ENCODE data around the gene RUNX3.
A peak's percentile ranks its signal among the peaks of the same experiment; 100 is the strongest.

The RUNX3 gene

GRCh38 chr1:24963943-24964693, 34.0 kb upstream of the RUNX3 start:
- FAIRE-seq (no peak), DNase-seq (ENCODE audit: low spot score) (no peak)

GRCh38 chr1:24963099-24963872, 33.2 kb upstream of the RUNX3 start:
- no peak for FAIRE-seq

DNA sequence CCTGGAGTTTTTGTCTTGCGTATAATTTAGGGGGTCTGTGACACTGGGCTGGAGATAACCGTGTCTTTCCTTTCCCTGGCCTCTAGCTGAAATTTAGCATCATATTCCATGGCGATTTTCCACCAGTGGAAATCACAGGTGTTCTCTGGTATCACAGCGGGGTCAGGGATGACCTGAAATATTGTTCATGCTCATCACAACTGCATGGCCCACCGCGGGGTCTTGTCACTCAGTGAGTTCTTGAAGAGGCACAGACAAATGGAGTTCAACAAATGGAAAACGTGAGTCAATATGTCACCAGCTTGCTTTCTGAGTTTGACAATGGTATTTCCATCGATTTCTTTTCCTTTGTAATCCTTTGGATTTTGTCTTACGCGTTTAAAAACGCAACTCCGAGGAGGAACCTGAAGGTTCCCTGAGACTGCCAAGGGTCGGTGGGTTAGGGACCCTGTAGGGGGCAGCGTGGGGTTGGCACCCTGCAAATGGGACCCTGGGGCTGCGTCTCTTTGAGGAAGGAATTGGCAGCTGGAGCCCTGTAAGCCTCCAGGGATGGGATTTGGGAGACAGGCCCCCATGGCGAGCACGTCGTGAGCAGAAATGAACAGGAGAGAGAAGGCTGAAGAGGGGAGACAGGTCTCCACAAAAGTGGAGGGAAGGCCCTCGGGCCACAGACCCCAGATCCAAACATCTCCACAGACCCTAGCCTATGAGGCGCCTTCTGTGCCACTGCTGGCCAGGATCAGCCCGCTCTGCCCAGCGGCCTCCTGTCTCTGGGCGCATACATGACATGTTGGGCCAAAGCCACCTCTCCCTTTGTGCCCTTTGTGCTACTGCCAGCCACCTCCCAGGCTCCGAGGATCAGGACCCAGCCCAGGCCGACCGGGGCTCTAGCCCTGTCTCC, 32.1 kb upstream of the RUNX3 start:
- DNase-seq (ENCODE audit: low spot score) (no peak), FAIRE-seq (no peak)

More at GRCh38 chr1:24963099-24963872, 33.2 kb upstream of the RUNX3 start:
- no peak for DNase-seq (ENCODE audit: low spot score)

DNA sequence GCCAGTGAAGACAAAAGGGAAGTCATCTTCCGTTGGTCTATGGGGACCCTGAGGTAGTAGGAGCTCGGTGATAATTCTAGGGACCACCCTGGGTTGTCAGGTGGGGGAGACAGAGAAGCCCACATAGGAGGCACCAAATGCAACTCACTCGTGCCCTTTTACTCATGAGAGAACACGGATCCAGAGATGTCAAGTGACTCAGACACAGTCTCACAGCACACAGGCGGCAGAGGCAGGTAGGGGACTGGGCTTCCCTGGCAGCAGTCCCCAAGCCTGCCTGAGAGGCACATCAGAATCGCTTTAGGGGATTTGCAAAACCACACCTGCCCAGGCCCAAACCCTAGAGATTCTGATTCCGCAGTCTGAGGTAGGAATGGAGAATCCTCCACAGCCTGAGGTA, 31.3 kb upstream of the RUNX3 start:
- FAIRE-seq (no peak), DNase-seq (ENCODE audit: low spot score) (no peak)

- no peak for FAIRE-seq
Measured at GRCh38 chr1:24960071-24960801, 30.2 kb upstream of the RUNX3 start.

GRCh38 chr1:24959623-24959975, 29.5 kb upstream of the RUNX3 start:
- no peak for FAIRE-seq
- DNase-seq (ENCODE audit: low spot score) = no peak

More at GRCh38 chr1:24960071-24960801, 30.2 kb upstream of the RUNX3 start:
- DNase-seq (ENCODE audit: low spot score) = no peak

DNA sequence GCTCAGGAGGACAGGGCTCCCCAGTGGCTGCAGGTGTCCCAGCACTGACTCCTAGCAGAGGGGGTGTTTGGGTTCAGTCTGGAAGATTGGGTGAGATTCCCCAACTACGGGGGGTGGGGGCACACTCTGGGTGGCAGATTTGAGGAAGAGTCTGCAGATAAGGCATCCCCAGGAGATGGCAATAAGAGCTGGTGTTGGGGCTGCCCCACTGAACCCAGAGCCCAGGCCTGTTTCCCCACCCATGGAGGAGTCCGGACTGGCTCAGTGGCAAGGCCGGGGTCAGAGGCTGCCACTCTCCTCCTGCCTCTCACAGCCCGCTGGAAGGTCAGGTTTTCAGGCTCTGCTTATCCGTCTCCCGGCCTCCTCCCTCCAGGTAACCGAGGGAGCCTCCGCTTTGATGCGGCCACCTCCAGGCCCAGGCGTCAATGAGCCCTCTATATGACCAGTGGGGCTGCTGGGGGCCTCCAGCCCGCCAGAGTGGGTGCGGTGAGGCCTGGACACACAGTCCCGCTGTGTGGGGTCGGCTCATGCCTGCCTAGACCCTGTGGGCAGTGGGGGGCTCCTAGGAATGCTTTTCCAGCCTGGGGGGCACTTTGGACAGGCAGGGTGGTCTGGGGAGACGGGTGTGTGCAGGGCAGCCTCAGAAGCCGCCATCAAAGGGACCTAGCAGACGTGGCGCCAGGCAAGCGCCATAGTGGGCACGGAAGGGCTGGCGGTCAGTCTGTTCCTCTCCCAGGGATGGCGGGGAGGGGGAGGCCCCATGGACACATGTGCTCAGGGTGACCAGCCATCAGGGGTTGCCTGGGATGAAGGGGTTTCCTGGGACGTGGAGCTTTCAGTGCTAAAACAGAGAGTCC, 28.9 kb upstream of the RUNX3 start:
- DNase-seq (ENCODE audit: low spot score) (no peak), FAIRE-seq (no peak)

DNA sequence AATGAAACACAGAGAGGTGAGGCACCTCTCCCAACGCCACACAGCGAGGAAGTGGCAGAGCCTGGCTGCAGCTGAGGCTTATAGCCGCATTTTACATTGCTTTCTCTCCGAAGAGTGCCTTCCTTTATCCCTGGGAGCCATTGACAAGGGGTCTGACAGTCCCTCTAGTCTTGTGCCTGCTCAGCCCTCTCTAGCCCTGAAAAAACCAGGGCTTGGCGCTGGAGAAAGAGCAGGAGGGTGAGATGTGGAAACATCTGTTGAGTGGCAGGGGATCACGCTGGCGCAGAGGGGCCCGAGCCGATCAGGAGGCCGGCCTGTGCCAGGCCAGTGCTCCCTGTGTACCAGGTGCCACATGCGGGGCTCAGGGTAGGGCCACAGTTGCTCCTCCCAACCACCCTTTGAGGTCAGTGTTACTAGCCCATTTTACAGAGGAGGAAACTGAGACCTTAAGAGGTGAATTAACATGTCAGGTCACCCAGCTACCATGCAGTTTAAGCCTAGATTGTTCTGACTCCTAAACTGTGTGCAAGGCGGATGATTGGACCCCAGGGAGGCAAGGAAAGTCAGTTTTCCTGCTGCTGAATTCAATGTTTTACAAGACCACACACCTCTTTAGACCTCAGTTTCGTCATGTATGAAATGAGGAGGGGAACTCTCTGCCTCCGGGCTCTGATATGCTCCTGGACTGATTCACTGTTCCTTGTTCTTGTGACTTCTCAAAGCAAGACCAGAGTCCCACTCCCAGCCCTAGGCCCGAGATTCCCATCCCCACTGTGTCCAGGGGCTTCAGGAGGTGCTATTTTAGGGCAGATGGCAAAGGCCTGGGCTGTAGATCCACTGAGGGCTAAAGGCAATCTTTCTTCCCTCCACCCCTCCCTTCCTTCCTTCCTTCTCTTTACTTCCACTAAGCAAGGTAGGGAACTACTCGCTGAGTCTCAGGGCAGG, 28.0 kb upstream of the RUNX3 start:
- DNase-seq (ENCODE audit: low spot score) = no peak
- FAIRE-seq = no peak

DNA sequence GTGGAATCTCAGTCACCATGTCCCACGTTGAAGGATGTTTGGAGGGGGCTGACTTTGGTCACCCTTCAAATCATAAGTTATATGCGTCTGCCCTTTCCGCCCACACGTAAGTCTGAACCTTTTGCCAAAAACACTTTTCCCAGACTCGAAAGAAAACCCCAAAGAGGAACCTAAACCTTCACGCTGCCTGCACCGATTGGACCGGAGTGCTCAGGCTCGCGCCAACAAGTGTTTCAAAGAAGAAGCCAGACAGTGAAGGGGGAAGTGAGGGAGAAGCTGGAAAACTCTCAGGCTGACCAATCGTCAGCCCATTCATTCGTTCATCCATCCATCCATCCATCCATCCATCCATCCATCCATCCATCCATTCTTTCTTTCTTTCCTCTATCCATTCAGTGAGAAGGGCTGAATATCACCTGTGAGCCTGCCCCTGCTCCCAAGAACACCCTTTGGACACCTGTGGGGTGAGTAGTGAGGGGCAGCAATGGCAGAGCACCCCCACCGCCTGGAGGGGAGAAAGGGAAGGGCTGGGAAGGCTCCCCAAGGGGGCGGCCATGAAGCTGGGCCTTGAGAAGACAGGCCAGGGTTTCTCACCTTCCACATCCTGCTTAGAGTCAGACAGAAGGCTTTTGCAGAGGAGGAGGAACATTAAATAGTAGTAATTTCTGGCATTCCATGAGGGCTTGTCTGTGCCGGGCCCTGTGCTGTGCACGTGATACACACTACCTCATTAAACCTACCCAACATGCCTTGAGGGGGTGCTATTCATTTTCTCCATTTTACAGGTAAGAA, 27.1 kb upstream of the RUNX3 start:
- no peak for FAIRE-seq
- DNase-seq (ENCODE audit: low spot score) = no peak

- no peak for DNase-seq (ENCODE audit: low spot score)
- FAIRE-seq = no peak
Measured at GRCh38 chr1:24955779-24956365, 25.8 kb upstream of the RUNX3 start.

DNA sequence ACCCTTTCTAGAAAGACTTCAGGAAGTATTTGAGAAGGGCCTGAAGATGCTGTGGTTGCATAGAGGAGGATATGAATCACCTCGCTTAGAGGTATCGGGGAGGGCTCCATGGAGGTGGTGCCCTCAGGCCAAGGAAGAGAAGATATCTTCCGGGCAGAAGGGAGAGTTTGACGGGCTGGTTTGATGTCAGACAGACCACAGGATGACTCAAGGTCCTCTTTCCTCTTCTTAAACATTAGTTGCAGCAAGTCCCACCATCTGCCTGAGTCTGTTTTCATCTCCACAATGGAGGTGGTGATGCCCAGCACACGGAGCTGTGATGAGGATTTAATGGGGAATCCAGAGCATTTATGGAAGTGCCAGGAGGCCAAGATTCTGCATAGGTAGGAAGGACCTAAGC, 25.1 kb upstream of the RUNX3 start:
- FAIRE-seq = peak; percentile 63

DNA sequence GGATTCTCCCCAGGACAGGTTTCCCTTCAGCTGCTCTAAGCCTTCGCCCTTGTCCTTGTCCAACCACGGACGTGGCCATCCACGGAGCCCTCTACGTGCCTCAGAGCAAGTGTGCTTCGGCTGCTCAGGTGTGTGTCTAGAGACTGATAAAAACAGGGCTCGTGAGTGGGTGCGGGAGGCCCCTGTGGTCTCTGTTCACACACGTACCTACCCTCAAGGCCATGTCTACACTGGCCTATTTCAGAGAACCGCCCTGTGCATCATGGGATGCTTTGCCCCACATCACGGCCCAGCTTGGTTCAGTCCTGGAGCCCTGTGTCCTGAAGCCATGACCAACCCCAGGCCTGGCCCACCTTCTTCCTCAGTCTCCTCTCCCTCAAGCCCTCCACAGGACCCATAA, 24.6 kb upstream of the RUNX3 start:
- no peak for FAIRE-seq
- DNase-seq (ENCODE audit: low spot score) = no peak

More for the DNA sequence above, 25.1 kb upstream of the RUNX3 start:
- DNase-seq (ENCODE audit: low spot score) = peak; percentile 79

DNA sequence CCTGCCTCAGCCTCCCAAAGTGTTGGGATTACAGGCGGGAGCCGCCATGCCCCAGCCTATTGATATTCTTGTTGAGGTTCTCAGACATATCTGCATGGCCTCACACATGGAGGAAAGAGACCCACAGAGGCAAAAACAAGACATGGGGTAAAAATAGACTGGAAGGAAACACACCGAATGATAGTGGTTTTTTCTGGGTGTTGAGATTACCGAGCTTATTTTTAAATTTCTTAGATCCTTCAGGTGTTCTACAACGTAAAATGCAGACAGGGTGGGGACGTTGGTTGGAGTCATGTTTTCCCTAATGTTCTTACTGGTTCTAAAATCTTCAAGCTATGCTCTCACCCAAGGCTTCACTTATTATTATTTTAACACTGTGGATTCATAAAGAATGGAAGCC, 23.9 kb upstream of the RUNX3 start:
- DNase-seq (ENCODE audit: low spot score) (no peak), FAIRE-seq (no peak)

DNA sequence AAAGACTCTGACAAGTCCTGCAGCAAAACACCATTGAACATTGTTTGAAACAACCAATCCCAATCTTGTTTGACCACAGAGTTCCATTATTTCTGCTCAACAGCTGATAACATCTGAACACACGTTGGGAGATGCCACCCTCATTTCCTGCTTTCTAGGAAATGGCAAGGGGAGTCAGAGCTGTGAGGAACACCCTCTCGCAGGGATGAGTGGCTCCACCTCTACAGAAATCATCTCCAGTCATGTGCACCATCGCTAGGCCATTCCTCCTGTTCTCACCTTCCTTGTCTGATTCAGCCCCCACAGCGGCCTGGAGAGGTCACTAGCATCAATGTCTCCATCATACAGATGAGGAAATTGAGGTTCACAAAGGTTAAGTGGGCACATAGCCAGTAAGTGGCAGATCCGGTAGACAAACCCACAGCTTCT, 22.4 kb upstream of the RUNX3 start:
- peak; percentile 81 for FAIRE-seq
- peak; percentile 86 for DNase-seq (ENCODE audit: low spot score)

GRCh38 chr1:24951810-24952412, 21.8 kb upstream of the RUNX3 start:
- FAIRE-seq = no peak

DNA sequence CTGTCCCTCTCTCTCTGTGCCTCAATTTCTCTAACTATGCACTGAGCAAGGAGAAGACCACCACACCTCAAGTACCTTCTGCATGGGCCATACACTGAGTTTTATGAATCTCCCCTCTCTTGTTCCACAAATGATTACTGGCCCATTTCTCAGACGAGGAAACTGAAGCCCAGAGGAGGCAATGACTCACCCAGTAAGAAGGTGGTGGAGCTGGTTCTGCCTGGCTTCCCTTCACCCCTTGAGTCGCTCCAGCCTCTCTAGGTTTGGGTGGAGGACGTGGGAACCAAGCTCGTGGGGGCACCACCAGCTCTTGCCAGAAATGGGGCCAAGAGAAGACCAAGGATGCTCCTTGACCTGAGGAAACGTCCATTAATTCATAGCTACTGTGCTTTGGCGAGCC, 21.3 kb upstream of the RUNX3 start:
- no peak for FAIRE-seq
- peak; percentile 17 for DNase-seq (ENCODE audit: low spot score)

More at GRCh38 chr1:24951810-24952412, 21.8 kb upstream of the RUNX3 start:
- no peak for DNase-seq (ENCODE audit: low spot score)

DNA sequence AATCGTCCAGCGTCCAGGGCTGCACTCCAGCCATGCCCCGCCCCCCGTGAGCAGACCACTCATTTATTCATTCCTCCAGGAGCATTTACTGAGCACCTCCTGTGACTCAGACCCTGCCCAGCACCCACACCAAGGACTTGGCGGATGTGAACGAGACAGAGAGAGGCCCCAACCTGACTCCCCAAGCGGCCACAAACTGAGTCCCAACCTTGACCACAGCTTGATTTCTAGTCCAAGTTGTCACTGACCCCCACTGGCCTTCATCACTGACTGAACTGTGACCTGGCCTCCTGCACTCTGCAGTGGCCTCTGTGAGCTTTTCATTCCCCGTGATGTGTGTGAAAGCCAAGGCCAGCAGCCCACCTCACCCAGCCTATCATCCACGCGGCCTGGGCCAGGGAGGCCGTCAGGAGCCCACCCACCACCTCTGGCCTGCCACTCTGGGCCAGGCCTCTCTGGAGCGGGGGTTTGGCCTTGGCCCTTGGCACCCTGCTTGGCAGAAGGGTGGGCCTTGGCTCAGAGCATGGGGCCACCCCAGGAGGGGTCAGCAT, 19.3 kb upstream of the RUNX3 start:
- DNase-seq (ENCODE audit: low spot score) (peak; percentile 92), FAIRE-seq (peak; percentile 95)

All from RCC 7860 (cell line).